ENCODE data around the gene FCAMR. TPM values are rescaled to one million over a fixed set of nuclear protein-coding genes. Genes with fewer than 3 reads are reported as not detected.

The FCAMR gene
- total RNA-seq, 1 donor from 2014 or later, result not detected

GRCh38 chr1:206986402-206986801 is 16.1 kb upstream of the FCAMR start:
- Histone ChIP-seq H4K20me1 (ENCODE audit: insufficient read depth, low read length) (no peaks in the 10 kb centered on the region), H3K9ac (ENCODE audit: low read length) (no peak overlapping the region), H3K4me2 (ENCODE audit: low read length) (no peak overlapping the region), H3K36me3 (ENCODE audit: insufficient read depth, low read length) (no peaks in the 10 kb centered on the region), H3K4me3 (ENCODE audit: insufficient read depth, low read depth, low read length) (no peak overlapping the region), H3K79me2 (ENCODE audit: insufficient read depth, low read length) (no peaks in the 10 kb centered on the region), H3K4me1 (ENCODE audit: insufficient read depth, low read length) (no peaks in the 10 kb centered on the region), H3K9me3 (ENCODE audit: insufficient read depth, low read depth, low read length) (no peaks in the 10 kb centered on the region), H3K27me3 (ENCODE audit: insufficient read depth, low read length) (peaks cover 18% of the 10 kb centered on the region), H2AFZ (ENCODE audit: low read depth, low read length) (no peak overlapping the region), H3K27ac (ENCODE audit: low read depth, low read length) (no peak overlapping the region)
- no peak overlapping the region for H3K4me3 Mint-ChIP-seq (ENCODE audit: unreplicated experiment)
- H3K27me3 Mint-ChIP-seq (ENCODE audit: low read depth, unreplicated experiment), result peaks cover 38% of the 10 kb centered on the region
- H3K36me3 Mint-ChIP-seq (ENCODE audit: low read depth, unreplicated experiment), result no peaks in the 10 kb centered on the region
- FAIRE-seq (no peak), DNase-seq (ENCODE audit: low read depth) (no peak)
- H3K4me1 Mint-ChIP-seq (ENCODE audit: low read depth, unreplicated experiment), result no peaks in the 10 kb centered on the region
- TF ChIP-seq EZH2 (IDR thresholded peaks at IDR 0.05; ENCODE audit: insufficient read depth, low read length) (no peak), CTCF (IDR thresholded peaks at IDR 0.05; ENCODE audit: insufficient read depth, low read depth, low read length) (no peak)
- H3K27ac Mint-ChIP-seq (ENCODE audit: unreplicated experiment), result no peak overlapping the region
- H3K9me3 Mint-ChIP-seq (ENCODE audit: unreplicated experiment), result no peaks in the 10 kb centered on the region

- Histone ChIP-seq H4K20me1 (ENCODE audit: insufficient read depth, low read length) (no peaks in the 10 kb centered on the region), H3K27ac (ENCODE audit: low read depth, low read length) (no peak overlapping the region), H3K9ac (ENCODE audit: low read length) (no peak overlapping the region), H3K79me2 (ENCODE audit: insufficient read depth, low read length) (no peaks in the 10 kb centered on the region), H3K4me3 (ENCODE audit: insufficient read depth, low read depth, low read length) (no peak overlapping the region), H3K9me3 (ENCODE audit: insufficient read depth, low read depth, low read length) (no peaks in the 10 kb centered on the region), H2AFZ (ENCODE audit: low read depth, low read length) (no peak overlapping the region), H3K4me2 (ENCODE audit: low read length) (no peak overlapping the region), H3K4me1 (ENCODE audit: insufficient read depth, low read length) (no peaks in the 10 kb centered on the region), H3K27me3 (ENCODE audit: insufficient read depth, low read length) (peaks cover 21% of the 10 kb centered on the region), H3K36me3 (ENCODE audit: insufficient read depth, low read length) (no peaks in the 10 kb centered on the region)
- Mint-ChIP-seq H3K27ac (ENCODE audit: unreplicated experiment) (no peak overlapping the region), H3K4me1 (ENCODE audit: low read depth, unreplicated experiment) (no peaks in the 10 kb centered on the region), H3K9me3 (ENCODE audit: unreplicated experiment) (no peaks in the 10 kb centered on the region), H3K36me3 (ENCODE audit: low read depth, unreplicated experiment) (no peaks in the 10 kb centered on the region), H3K27me3 (ENCODE audit: low read depth, unreplicated experiment) (peaks cover 48% of the 10 kb centered on the region), H3K4me3 (ENCODE audit: unreplicated experiment) (no peak overlapping the region)
- DNase-seq (ENCODE audit: low read depth) (no peak), FAIRE-seq (no peak)
- TF ChIP-seq EZH2 (IDR thresholded peaks at IDR 0.05; ENCODE audit: insufficient read depth, low read length) (no peak), CTCF (IDR thresholded peaks at IDR 0.05; ENCODE audit: insufficient read depth, low read depth, low read length) (no peak)
Measured at GRCh38 chr1:206985162-206985749, 15.0 kb upstream of the FCAMR start.

GRCh38 chr1:206982216-206982615 is 12.0 kb upstream of the FCAMR start:
- H3K27me3 ChIP-seq (ENCODE audit: insufficient read depth, low read length), result peaks cover 31% of the 10 kb centered on the region
- no peaks in the 10 kb centered on the region for H3K36me3 Mint-ChIP-seq (ENCODE audit: low read depth, unreplicated experiment)
- no peaks in the 10 kb centered on the region for H3K4me1 Mint-ChIP-seq (ENCODE audit: low read depth, unreplicated experiment)
- H3K36me3 ChIP-seq (ENCODE audit: insufficient read depth, low read length), result no peaks in the 10 kb centered on the region
- no peak overlapping the region for H3K27ac Mint-ChIP-seq (ENCODE audit: unreplicated experiment)
- H3K9me3 ChIP-seq (ENCODE audit: insufficient read depth, low read depth, low read length), result no peaks in the 10 kb centered on the region
- FAIRE-seq (peak; percentile 32), DNase-seq (ENCODE audit: low read depth) (no peak)
- H3K4me1 ChIP-seq (ENCODE audit: insufficient read depth, low read length), result no peaks in the 10 kb centered on the region
- no peaks in the 10 kb centered on the region for H3K9me3 Mint-ChIP-seq (ENCODE audit: unreplicated experiment)
- H3K4me3 Mint-ChIP-seq (ENCODE audit: unreplicated experiment), result no peak overlapping the region
- H3K27me3 Mint-ChIP-seq (ENCODE audit: low read depth, unreplicated experiment), result peaks cover 47% of the 10 kb centered on the region
- no peak overlapping the region for H3K27ac ChIP-seq (ENCODE audit: low read depth, low read length)
- no peak overlapping the region for H3K9ac ChIP-seq (ENCODE audit: low read length)
- H3K4me2 ChIP-seq (ENCODE audit: low read length), result no peak overlapping the region
- no peak overlapping the region for H2AFZ ChIP-seq (ENCODE audit: low read depth, low read length)
- no peak overlapping the region for H3K4me3 ChIP-seq (ENCODE audit: insufficient read depth, low read depth, low read length)
- peak; percentile 72 for TF ChIP-seq CTCF (IDR thresholded peaks at IDR 0.05; ENCODE audit: insufficient read depth, low read depth, low read length)
- TF ChIP-seq EZH2 (IDR thresholded peaks at IDR 0.05; ENCODE audit: insufficient read depth, low read length), result no peak
- H3K79me2 ChIP-seq (ENCODE audit: insufficient read depth, low read length), result no peaks in the 10 kb centered on the region
- H4K20me1 ChIP-seq (ENCODE audit: insufficient read depth, low read length), result no peaks in the 10 kb centered on the region

Measured in astrocyte (in vitro differentiated cells and primary cell).